HG03571 (cell line): ENCODE measurements around the gene FGF8.
"Not testable (repeated sequence)": the region's sequence is repeated elsewhere in the genome, so short reads cannot be mapped to it uniquely, and the experiment has no call there.

Experiments used
- ATAC-seq: cut with Tn5 transposase; IDR thresholded peaks from one replicate; pipeline ENCODE4 v1.9.1; 2021; ENCODE audit not compliant: unreplicated experiment

Gene FGF8

DNA sequence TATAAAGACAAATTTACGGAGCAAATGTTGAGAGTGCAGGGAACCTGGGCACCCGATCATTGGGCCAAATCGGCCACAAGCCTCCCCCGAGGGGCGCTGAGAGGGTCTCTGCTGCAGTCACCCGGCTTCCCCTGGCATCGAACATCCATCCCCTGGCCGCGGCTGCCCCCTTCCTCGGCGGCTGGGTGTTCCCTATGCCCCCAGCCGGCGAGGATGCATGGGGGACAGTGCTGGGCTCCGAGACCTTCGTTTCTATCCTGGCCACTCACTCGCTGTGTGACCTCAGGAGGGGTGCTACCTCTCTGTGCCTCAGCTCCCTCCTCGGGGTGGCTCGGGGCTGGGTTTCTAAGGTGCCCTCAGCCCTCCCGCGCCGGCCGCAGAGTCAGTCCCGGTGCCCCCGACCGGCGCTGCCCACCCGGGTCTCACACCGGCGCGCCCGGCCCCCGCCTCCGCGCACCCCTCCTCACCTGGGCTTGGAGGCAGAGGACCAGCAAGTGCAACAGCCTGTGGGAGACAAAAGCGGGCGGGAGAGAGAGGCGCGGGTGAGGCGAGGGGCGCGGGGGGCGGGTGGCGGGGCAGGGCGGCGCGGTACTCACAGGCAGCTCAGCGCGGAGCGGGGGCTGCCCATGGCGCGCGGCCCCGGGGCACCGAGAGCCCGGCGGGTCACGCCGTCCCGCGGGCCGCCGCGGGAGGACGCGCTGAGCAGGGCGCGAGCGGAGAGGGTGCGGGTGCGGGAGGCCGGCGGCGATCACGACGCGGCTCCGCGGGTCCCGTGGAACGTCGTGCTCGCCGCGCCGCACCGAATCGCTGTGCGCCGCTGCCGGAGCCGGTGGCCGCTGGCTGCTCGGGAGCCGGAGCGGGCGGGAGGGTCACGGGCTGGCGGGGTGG is at the start of gene FGF8:
Gene FGF8, minus strand, starts transcription at position 842 of the 888 bp plus-strand sequence. Its CDS starts 214 bp downstream, at position 628.
- no peak for ATAC-seq

GRCh38 chr10:101824736-101825135 is 48.8 kb upstream of the FGF8 start:
- no peak for ATAC-seq

DNA sequence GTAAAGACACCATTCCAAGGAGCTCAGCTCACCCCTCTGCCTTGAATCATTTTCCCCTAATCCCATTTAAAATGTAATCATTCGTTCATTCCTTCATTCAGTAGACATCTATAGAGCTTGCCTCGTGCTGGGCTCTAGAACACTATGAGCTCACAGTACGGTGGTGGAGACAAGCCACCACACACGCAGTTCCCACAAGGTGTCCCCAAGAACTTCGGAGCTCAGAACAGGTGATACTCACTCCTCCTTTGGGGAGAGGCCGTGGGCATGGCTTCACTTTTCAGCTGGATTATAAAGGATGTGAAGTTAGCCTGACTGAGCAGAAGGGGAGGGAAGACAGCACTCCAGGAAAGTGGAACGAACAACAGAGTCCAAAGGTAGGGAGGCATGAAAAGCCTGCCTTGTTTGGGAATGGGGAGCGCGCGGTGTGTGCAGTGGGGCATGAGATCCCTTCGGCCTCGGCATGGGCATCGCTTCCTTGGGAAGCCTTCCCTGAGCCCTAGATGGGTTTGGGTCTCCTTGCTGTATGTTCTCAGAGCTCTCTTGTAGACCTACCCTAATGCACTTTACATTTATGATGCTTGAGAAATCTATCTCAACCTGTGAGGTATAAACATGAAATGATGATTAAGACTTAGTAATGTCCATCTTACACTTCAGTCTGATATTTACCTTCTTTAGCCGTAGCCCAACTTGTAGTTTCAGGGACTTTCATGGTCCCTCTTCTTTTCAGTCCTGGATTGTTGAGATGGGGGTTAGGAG is 43.1 kb upstream of the FGF8 start:
- ATAC-seq, result peak; percentile 6

GRCh38 chr10:101818119-101818871 is 42.4 kb upstream of the FGF8 start, which contains the start of gene OGA:
OGA (minus strand) TSS chr10:101818444; CDS start chr10:101818022, 422 bp downstream.
- ATAC-seq, result peak; percentile 84

DNA sequence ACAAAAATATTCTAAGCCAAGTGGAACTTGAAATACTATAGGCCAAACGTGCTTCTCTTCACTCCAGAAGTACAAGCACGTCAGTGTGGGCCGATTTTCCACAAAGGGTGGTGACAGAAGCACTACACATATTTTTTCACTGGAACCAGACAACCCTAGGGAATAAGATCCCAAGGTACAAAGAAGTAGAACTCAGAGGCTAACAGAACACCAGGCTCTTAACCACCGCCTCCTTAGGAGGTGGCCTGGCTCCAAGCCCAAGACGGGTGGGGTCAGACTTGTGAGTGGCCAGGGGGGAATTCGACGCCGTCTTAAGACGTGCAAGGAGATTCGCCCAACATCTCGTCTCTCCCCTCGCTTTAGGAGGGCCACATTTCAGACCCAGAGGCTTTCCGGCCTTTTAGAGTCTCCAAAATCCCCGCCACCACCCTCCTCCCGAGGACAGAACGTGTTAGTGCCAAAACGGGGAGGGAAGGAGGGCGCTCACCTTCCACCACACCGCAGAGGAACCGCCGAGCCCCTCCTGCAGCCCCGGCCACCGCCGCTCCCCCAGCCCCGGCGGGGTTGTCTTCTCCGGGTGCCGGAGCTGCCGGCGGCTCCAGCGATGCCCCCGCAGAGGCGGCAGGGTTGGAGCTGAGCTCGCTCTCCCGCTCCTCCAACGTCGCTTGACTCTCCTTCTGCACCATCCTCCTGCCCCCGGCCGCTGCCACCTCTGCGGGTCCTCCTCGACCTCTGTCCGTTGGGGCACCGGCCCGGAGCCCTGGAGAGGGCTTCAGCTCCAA is 41.6 kb upstream of the FGF8 start:
- ATAC-seq, result peak; percentile 3

GRCh38 chr10:101816913-101817336 is 41.0 kb upstream of the FGF8 start:
- ATAC-seq, result no peak

DNA sequence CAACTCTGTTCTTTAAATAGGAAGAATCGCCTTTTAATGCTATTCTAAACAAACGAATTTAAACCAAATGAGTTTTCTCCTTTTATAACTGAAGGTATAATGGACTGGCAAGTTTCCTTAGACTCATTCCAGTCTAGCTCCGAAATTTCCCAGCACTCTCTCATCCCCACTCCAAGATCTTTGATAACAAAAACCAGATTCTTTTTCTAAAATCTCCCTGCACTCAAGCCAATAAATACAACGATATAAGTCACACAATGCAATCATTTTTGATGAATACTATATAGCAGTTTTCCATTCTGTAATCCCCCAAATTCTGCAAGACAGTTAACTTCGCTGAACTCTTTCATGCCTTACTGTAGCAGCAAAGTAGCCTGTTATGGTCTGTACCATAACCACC is 40.5 kb upstream of the FGF8 start:
- ATAC-seq, result no peak

DNA sequence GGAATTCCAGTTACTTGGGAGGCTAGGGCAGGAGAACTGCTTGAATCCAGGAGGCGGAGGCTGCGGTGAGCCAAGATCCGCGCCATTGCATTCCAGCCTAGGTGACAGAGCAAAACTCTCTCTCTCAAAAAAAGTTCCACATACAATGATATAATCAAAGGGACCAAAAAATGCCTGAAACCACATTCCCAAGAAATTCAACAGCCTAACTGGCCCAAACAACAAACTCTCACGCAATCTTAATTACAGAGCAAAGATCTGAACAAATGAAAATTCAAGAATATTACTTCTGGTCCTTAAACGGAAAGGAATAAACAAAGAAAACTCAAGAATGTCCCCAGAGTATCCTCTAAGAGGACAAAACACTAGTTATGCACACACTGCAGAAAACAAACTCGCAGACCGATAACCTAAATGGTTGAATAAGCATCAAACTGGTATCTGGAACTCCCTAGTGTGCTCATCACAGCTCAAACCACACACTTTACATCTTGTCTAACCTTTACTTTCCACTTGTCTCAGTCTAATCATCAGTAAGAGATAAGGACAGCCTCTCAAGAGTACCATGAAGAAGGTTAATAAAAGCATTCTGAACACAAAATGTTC is 38.7 kb upstream of the FGF8 start:
- ATAC-seq, result no peak

GRCh38 chr10:101812606-101813005 is 36.7 kb upstream of the FGF8 start:
- no peak for ATAC-seq

DNA sequence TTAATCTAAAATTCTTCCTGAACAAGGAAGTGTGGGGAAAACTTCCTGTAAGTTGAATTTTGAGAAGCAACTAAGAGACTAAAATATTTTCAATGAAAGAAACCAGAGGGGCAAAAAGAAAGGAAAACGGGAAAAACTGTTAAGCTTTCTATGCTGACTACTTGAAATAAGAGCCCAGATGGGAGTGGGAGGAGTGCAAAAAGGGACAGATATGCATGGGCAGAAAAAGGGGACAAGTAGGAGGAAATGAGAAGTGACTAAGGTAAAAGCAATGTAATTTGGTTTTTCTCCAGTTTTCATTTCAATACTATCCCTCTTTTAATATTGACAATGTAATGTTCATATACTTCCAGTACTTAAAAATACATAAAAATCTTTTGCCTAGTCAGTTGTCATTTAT is 31.2 kb upstream of the FGF8 start:
- no peak for ATAC-seq

DNA sequence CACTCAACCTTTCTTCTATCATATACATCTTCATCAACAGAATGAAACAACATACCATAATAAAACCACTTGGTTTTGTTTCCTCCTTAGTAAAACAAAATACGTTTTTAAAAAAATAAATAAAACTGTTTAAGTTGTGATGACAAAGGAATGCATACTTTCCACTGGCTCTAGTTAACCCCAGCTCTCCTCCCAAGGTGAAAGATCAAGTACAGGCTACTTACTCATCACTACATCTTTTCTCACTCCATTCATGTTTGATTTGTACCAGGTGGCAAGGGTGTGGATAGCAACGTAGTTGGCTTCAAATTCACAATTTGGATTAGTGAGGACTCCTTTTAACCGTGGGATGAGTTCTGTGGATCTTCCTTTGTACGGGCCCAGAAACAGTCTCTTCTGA is 27.6 kb upstream of the FGF8 start:
- no peak for ATAC-seq

GRCh38 chr10:101797403-101798059 is 21.6 kb upstream of the FGF8 start:
- no peak for ATAC-seq

- ATAC-seq, result no peak
These were observed 17.6 kb upstream of the FGF8 start for GRCh38 chr10:101793526-101793925.

DNA sequence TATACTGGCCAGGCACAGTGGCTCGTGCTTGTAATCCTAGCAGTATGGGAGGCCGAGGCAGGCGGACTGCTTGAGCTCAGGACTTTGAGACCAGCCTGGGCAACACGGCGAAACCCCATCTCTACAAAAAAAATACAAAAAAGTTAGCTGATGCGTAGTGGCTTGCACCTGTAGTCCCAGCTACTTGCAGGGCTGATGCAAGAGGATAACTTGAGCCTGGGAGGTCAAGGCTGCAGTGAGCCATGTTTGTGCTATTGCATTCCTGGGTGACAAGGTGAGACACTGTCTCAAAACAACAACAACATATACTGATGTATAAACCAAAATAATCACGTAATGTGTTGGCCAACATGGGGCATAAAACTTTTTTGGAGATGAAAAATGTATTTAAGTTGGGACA is 13.8 kb upstream of the FGF8 start:
- no peak for ATAC-seq

- not testable (repeated sequence) for ATAC-seq
These were observed 13.3 kb upstream of the FGF8 start for GRCh38 chr10:101789231-101789630.

DNA sequence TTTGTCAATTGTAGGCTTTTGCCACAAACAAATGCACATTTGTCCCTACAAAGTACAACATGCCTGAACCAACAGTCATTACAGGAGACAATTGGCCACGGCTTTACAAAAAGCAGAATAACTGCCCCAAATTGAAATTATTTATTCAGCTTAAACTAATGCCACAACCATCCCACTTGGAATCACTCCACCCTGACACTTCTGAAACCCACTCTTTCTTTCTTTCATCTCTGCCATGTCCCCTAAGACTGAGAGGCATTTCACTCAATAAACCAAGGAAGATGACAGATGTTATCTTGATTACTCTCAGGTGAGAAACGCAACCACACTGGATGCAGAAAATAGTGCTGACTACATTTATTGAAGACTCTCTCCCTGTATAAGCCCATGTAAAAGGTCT is 9.9 kb upstream of the FGF8 start:
- no peak for ATAC-seq

GRCh38 chr10:101784558-101784957 is 8.6 kb upstream of the FGF8 start:
- ATAC-seq, result no peak

DNA sequence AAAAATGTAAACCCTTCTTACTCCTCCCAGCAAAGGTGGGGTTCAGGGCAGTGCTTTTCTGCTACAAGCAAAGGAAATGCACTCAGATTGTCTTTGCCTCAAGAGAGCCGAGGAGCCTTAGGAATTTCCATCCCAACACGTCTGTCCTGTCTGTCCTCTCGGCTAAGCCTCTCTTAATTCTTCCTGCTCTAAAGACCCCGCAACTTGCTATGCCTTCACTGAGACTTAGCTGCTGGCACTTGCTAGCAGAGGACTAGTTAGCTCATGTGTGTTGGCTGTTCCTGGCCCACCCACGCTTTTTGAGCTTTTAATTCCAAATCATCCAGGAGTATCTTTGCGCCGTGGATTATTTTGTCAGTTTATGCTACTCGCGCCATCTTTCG is 7.8 kb upstream of the FGF8 start:
- ATAC-seq, result no peak
